GM11168 (cell line): ENCODE measurements around the gene SORCS2.

Experiments used
- in situ Hi-C: fragments of 300-500 bp; cut with MboI; formaldehyde crosslinking; loops from one replicate; pipeline ENCODE4 v1.12.0; 2022; ENCODE audit warnings: low sequenced_read_pairs; ENCODE audit not compliant: unreplicated experiment

Gene SORCS2

GRCh38 chr4:7239844-7240243 lies 47.5 kb downstream of the SORCS2 start:
- in situ Hi-C loops = no loop called here

DNA sequence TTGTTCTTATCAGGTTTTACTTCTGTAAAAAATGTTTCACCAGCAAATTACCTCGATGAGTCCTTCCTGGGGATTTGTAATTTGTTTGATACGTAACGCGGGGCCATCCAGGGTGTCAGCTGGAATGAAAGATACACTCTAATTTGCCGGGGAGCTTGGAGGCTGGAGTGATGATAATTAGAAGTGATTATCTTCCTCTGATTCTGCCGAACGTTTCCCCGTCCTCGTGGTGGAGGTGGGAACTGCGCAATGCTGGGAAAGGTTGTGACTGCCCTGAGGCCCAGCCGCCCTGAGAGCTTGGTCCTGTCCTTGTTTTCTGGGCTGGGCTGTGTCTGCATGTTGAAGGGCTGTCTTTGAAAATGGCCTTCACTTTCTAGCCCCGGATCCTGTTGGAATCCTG lies 48.0 kb downstream of the SORCS2 start:
- in situ Hi-C loops = no loop called here

DNA sequence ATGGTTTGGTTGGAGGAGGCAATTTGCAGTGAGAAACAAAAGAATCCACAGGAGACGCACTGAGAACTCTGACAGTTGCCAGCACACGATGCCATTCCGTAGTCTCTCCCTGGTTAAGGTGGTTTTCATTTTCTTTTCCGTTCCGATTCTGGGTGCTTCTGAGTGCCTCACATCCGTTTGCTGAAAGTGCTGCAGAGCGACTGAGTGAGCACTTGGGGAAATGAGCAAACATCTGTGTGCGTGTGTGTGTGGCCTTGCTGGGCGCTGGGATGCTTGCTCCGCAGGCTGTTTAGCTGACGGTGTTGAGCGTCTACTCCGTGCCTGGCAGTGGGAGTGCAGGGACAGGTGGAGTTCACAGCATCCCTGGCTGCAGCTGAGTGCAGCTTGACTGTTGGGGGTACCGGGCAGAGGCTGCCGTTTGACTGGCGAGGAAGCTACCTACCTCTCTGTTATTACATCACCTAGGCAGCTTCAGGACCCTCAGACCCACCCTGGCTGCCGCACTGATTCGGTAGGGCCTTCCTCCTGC lies 49.3 kb downstream of the SORCS2 start:
- in situ Hi-C loops = no loop called here

DNA sequence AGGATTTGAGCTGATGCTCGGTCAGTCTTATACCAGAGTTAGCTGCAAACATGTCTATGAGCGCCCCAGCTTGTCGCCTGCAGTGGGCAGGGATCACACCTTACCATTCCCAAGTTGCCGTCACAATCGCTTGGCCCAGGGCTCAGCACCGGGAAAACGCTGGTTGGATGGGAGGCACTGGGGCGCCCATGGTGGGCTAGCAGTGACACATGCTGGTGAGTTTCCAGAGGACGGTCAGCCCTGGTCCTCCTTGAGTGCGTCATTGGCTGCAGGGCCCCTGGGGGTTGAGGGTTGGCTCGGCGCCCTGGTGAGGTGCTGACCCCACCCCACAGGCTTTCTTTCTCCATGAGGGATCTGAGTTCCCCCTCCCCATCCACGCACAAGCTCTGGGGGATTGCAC lies 50.4 kb downstream of the SORCS2 start:
- in situ Hi-C loops = no loop called here

DNA sequence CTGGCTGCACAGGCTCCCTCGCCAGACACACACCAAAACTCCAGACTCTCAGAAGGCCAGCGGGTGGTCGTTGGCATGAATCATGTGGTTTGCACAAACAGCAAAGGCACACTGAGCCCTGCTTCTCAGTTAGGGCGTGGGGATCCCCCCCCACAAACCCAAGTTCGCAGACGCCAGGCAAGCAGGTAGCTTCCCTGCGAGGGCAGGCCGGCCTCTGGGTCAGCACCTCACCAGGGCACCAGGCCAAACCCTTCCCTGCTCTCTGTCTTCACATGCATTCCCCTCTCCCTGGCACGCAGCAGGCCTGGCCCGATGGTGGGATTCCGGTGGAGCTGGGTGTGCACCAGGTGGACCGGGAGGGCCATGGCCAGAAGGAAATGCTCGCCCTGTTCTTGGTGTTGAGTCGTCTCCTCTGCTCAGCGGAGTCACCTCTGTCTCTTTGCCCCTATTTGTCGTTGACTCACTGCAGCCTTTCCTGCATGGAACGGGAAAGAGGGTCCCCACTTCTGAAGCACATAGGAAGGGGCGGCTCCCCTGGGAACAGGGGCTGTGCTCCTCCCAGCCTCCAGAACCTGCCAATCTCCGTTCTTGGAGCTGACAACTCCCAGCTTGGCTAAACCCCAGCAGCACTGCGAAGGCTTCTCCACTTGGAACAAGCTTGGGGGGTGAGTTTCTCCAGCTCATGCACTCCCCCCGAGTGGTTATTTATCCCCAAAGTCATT lies 51.4 kb downstream of the SORCS2 start:
- in situ Hi-C loops = no loop called here

GRCh38 chr4:7244331-7244665 lies 52.0 kb downstream of the SORCS2 start:
- in situ Hi-C loops = no loop called here

DNA sequence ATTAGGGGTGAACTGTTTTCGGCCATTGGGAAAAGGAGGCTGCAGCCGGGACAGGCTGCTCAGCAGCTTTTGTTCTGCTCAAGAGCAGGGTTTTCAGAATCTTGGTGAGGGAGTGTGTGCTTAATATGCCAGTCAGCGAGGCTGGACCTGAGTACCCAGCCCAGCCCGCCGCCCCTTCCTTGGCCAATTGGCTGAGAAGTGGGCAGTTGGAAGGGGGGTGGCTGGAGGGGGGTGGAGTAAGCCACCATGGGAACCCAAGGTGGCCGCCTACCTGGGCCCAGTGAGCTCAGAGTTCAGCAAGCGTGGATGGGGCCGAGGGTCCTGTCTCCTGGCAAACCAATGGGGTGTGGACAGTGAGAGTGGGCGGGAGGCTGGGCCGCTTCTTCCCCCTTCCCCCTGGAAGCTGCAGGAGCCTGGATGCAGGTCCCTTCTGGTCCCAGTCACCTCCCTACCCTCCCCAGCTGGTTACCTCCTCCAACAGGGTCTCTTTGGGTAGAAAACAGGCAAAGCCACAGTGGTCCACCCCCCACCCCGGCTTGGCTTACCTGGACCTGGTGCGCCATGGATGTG lies 52.5 kb downstream of the SORCS2 start:
- in situ Hi-C loops = no loop called here

- in situ Hi-C loops = no loop called here
Observed at GRCh38 chr4:7247521-7247920, 55.2 kb downstream of the SORCS2 start.

DNA sequence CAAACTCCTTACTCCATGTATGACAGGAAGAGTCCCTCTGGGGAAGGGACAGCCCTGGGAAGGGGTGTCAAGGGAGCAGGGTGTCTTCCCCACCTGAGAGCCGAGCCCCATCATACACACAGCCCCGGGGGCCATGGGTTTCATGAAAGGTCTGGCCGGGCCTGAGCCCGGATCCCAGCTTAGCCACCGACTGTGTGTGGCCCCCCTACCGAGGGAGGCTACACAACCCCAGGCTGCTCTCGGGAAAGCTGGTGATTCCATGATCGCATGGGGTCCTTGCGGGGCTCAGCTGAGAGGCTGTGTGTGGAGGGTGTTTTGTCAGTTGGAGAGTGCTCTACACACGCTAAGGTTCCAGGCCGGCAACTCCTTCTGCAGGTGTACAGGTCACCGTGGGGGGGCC lies 55.6 kb downstream of the SORCS2 start:
- in situ Hi-C loops = no loop called here

GRCh38 chr4:7248857-7249256 lies 56.5 kb downstream of the SORCS2 start:
- in situ Hi-C loops = no loop called here

- in situ Hi-C loops = no loop called here
Observed at GRCh38 chr4:7251321-7251720, 59.0 kb downstream of the SORCS2 start.

- in situ Hi-C loops = no loop called here
Observed at GRCh38 chr4:7252051-7252450, 59.7 kb downstream of the SORCS2 start.

DNA sequence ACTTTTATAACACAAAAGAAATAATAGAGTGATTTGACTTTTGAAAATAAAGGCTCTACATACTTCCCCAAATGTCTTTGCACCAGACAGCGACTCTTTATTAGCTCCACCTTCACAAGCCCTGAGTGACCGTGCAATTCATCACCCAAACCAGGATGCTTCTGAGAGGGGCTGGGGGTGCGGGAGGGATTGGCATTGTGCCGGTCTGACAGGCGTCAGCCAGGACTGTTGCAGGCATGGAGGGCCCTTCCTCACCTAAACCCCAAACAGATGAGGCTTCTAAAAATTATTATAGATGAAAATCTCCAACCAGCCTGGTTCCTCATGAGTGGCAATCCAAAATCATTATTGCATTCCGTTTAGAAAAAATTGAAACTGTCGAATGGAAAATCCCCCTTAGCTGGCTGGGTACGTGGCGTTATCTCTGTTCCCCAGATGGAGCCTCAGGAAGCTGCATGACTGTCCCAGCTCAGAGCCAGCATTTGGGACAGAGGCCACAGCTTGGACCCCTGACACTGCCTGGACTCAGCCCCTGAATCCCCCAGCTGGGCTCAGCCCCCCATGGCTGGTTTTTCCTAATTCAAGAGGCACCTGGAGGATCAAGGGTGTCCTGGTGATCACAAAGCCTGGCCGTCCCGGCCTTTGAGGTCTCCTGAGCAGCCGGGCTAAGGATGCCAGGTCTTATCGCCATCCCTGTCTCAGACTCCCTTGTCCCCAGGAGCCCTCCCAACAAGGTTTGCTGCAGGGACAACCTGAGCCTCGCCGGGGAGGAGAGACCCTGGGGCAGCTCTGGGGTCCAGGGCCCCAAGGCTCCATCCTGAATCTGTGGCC lies 60.4 kb downstream of the SORCS2 start:
- in situ Hi-C loops = no loop called here

- in situ Hi-C loops = no loop called here
Observed at GRCh38 chr4:7253341-7253700, 61.0 kb downstream of the SORCS2 start.

DNA sequence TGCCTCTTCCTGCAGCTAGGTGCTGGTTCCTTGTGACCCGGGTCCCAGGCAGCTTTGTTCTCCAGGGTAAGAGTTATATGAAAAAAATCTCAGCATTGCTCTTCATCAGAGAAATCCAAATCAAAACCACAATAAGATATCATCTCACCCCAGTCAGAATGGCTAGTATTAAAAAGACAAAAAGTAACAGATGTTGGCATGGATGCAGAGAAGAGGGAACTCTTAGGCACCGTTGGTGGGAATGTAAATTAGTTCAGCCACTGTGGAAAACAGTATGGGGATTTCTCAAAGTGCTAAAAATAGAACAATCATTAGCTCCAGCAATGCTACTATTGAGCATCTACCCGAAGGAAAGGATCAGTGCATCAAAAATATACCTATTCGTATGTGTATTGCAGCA lies 61.5 kb downstream of the SORCS2 start:
- in situ Hi-C loops = no loop called here

DNA sequence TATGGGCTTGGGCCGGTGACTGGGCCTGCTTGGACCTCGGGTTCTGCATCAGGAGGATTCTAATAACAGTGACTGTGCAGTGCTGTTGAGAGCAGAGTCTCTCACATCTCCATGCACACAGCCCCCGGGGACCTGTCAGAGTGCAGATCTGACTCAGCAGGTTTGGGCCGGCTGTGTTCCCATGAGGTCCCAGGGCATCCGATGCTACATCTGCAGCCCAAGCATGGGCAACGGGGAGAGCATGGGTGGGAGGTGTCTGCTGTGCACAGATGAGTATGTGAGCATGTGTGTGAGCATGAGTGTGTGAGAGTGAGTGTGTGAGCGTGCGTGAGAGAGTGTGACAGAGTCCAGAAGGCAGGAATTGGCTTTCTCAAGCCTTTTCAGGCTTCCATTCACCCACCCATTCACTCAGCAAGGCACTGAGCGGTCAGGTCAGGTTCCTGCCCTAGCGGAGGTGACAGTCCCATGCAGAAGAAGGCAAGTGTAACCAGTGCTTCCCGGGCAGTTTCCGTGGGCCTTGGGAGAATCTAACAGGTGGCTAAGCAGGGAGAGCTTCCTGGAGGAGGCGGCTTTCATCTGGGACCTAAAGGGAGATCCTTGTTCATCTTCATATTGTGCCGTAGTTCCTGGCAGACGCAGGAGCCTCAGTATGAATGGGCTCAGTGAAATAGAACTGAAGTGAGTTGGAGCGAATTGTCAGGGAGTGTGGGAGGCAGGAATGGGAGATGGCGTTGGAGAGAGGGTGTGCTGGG lies 62.6 kb downstream of the SORCS2 start:
- in situ Hi-C loops = no loop called here

GRCh38 chr4:7255488-7255881 lies 63.1 kb downstream of the SORCS2 start:
- in situ Hi-C loops = no loop called here

- in situ Hi-C loops = no loop called here
Observed at GRCh38 chr4:7255996-7256395, 63.7 kb downstream of the SORCS2 start.

DNA sequence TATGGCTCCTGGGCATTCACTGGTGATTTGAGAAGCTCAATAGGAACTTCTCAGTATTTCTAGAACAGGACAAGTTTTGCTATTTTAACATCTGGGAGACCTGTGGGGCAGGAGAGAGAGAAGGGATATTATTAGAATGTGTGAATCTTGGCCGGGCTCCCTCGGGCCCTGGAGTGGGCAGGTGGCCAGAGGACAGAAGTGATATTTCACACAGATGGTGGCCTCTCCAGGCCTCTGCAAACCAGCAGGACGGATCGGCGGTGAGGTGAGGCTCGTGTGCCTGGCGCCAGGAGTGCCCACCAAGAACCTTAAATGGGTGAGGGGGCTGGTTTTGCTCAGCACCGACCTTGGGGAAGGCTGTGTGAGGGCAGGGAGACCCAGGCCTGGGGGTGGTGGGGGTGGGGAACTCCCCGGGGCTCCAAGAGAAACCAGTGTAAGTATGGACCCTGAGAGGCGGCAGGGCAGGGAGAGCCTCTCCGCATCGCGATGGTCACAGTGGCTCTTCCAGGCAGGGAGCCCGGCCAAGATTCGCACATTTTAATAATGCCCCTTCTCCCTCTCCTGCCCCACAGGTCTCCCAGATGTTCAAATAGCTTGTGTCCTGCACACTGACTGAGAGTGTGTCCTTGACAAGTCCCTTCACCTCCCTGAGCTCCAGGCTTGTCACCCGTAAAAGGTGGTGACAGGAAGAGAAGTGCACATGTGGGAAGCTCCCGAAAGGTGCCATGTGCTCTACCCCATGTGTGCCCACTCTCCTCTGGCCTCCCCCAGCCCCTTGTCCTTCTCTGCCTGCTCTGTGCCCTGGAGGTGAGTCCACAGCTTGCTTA lies 64.9 kb downstream of the SORCS2 start:
- in situ Hi-C loops = no loop called here

- in situ Hi-C loops = no loop called here
Observed at GRCh38 chr4:7259039-7259438, 66.7 kb downstream of the SORCS2 start.
